T47D (cell line): ENCODE data around the gene MANF.
"Not testable (repeated sequence)": the region's sequence is repeated elsewhere in the genome, so short reads cannot be mapped to it uniquely, and the experiment has no call there.

Experiments
- DNase-seq, 2 experiments: peaks; one replicate each; pipeline versions ENCODE4 v3.0.0 to v3.0.0-alpha.2; 2011 to 2012; ENCODE audit warnings: low read depth in 1 of 2, low spot score in 1 of 2
- JUND ChIP-seq: IDR thresholded peaks from 2 replicates; pipeline ENCODE4 v1.6.1; 2012; ENCODE audit warnings: low read depth
- in situ Hi-C: cut with HindIII; loops from 2 replicates; pipeline ENCODE4 v1.10.0; 2016; ENCODE audit warnings: low sequenced_read_pairs, low pct_unique_long_range_greater_than_20kb

Gene MANF

GRCh38 chr3:51354731-51355615 is 30.1 kb upstream of the MANF start:
- DNase-seq, result no peak
- no peak for TF ChIP-seq JUND
- in situ Hi-C loops, result no loop called here

- in situ Hi-C loops, result no loop called here
- TF ChIP-seq JUND, result no peak
- DNase-seq, result peak in 1 of 2 experiments; percentile 1
These were observed 29.1 kb upstream of the MANF start for GRCh38 chr3:51355891-51356578.

DNA sequence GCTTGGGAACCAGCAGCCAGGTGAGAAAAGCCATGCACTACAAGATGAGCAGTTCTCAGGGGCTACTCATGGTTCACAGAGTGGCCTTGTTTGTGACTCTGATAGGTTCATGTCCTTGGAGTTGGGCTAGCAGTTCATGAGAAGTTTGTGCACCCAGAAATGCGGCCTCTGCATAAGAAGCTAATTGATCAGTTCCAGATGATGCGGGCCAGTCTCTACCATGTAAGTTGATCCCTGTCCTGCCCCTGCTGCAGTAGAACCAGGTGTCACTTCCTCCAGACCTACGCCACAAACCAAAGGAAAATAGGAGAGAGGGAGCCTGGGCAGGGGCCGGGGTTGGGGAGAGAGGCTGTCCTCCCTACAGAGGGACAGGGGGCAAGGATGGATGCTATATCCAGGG is 27.2 kb upstream of the MANF start:
- no peak for TF ChIP-seq JUND
- in situ Hi-C loops, result no loop called here
- DNase-seq, result no peak

- in situ Hi-C loops, result no loop called here
- DNase-seq, result no peak
- no peak for TF ChIP-seq JUND
These were observed 26.1 kb upstream of the MANF start for GRCh38 chr3:51358981-51359380.

DNA sequence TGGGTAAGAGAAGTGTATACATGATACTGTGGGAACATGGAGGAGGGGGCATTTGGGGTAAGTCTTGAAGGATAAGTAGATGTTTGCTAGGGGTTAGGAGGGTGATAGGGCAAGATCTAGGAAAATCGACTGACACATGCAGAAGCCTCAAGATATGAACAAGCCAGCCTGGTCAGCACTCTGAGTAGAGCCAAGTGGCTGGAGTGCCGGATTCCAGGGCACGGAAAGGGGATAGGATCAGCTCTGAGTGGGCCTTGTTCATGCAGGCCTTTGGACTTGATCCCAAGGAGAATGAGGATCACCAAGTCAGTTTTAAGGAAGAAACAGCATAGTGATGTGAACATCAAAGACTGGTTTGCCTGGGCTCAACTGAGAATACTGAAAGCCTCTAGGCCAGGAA is 24.3 kb upstream of the MANF start:
- TF ChIP-seq JUND, result no peak
- DNase-seq, result no peak
- in situ Hi-C loops, result no loop called here

GRCh38 chr3:51361746-51362145 is 23.3 kb upstream of the MANF start:
- DNase-seq, result no peak
- no peak for TF ChIP-seq JUND
- in situ Hi-C loops, result no loop called here

DNA sequence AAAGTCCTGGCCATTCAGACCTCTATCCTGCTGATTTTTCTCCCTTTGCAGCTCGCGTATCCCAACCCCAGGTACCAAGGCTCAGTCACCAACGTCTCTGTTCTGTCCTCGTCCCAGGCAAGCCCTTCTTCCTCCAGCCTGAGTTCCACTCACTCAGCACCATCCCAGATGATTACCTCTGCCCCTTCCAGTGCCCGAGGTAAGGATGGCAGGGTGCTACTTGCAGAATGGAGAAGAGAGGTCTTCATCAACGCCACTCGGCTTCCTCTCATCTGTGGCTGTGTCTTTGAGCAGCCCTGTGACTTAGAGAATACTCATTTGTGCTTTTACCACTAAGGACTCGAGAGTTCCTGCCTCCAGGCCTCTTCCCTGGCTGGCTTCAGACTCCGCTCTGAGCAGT is 22.6 kb upstream of the MANF start:
- no peak for TF ChIP-seq JUND
- in situ Hi-C loops, result no loop called here
- no peak for DNase-seq

DNA sequence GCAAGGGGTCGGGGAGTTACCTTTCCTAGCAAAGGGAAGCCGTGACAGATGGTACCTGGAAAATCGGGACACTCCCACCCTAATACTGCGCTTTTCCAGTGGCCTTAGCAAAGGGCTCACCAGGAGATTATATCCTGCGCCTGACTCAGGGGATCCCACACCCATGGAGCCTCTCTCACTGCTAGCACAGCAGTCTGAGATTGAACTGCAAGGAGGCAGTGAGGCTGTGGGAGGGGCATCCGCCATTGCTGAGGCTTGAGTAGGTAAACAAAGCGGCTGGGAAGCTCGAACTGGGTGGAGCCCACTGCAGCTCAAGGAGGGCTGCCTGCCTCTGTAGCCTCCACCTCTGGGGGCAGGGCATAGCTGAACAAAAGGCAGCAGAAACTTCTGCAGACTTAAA is 16.8 kb upstream of the MANF start:
- DNase-seq, in situ Hi-C loops: not testable (repeated sequence)

GRCh38 chr3:51371943-51372557 is 13.0 kb upstream of the MANF start:
- DNase-seq, result peak; percentile 23 to 74
- TF ChIP-seq JUND, result no peak
- in situ Hi-C loops, result no loop called here

DNA sequence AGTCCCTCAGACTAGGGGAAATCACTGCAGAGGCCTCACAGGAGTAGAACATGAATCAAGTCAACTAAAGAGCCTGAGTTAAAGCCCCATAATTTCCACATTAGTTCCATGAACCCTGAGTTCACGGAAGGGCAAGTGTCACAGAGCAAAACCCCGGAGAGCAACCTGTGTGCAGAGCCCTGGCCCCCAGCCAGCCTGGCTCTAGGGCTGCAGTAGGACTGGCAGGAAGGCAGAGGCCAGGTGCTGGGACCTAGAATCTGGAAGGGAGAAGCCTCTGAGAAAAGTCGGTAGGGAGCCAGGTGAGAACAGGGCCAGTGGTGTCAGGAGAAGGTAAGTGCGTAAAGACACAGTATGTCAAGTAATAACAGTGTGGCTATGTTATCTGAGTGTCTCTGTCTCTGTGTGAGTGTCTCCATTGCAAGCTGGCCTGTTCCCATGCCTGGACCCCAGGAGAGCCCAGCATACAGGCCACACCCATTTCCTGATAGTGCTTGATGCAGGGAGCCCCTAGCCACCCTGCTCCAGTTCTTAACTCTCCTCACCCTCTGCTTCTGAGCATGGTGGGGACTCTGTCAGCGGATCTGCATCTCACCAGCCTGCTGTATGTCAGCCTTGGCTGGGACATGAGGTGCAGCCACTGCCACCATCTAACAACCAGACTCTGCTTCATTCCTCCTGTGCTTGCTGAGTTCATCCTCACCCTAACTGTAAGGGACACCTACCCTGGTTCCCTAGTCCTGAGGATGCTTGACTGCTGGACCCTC is 11.3 kb upstream of the MANF start:
- TF ChIP-seq JUND, result no peak
- DNase-seq, result no peak
- in situ Hi-C loops, result no loop called here

- DNase-seq, result no peak
- no peak for TF ChIP-seq JUND
- in situ Hi-C loops, result no loop called here
These were observed 10.6 kb upstream of the MANF start for GRCh38 chr3:51374456-51374855.

- in situ Hi-C loops, result no loop called here
- no peak for DNase-seq
- no peak for TF ChIP-seq JUND
These were observed 10.0 kb upstream of the MANF start for GRCh38 chr3:51375136-51375535.

GRCh38 chr3:51375571-51375970 is 9.5 kb upstream of the MANF start:
- no peak for TF ChIP-seq JUND
- DNase-seq, result no peak
- in situ Hi-C loops, result no loop called here
